ENCODE results near the gene SUMO3. TPM values are rescaled to one million over a fixed set of nuclear protein-coding genes. Genes with fewer than 3 reads are reported as not detected.
"Not testable (repeated sequence)": the region's sequence is repeated elsewhere in the genome, so short reads cannot be mapped to it uniquely, and the experiment has no call there.

SUMO3 gene
- total RNA-seq, 1 donor from 2014 or later = 51.9 TPM

- peak; percentile 78 for ATAC-seq
Observed at GRCh38 chr21:44846485-44847260, 28.8 kb upstream of the SUMO3 start.

GRCh38 chr21:44846224-44846484 lies 28.3 kb upstream of the SUMO3 start:
- no peak for ATAC-seq

GRCh38 chr21:44845418-44846223 lies 27.8 kb upstream of the SUMO3 start:
- ATAC-seq = peak; percentile 53

- no peak for ATAC-seq
Observed at GRCh38 chr21:44844256-44844655, 26.4 kb upstream of the SUMO3 start.

- no peak for ATAC-seq
Observed at GRCh38 chr21:44842721-44843445, 25.0 kb upstream of the SUMO3 start.

- no peak for ATAC-seq
Observed at GRCh38 chr21:44842087-44842486, 24.2 kb upstream of the SUMO3 start.

GRCh38 chr21:44840771-44841170 lies 22.9 kb upstream of the SUMO3 start:
- no peak for ATAC-seq

GRCh38 chr21:44838951-44839350 lies 21.1 kb upstream of the SUMO3 start:
- no peak for ATAC-seq

- ATAC-seq = peak; percentile 33
Observed at GRCh38 chr21:44838039-44838895, 20.4 kb upstream of the SUMO3 start.

GRCh38 chr21:44837537-44837936 lies 19.7 kb upstream of the SUMO3 start:
- ATAC-seq = peak; percentile 3

GRCh38 chr21:44836666-44837471 lies 19.0 kb upstream of the SUMO3 start:
- peak; percentile 77 for ATAC-seq

GRCh38 chr21:44836349-44836665 lies 18.4 kb upstream of the SUMO3 start:
- ATAC-seq = no peak

GRCh38 chr21:44835647-44835973 lies 17.7 kb upstream of the SUMO3 start:
- no peak for ATAC-seq

- ATAC-seq = no peak
Observed at GRCh38 chr21:44834951-44835646, 17.2 kb upstream of the SUMO3 start.

GRCh38 chr21:44834231-44834950 lies 16.5 kb upstream of the SUMO3 start:
- no peak for ATAC-seq

GRCh38 chr21:44833663-44834062 lies 15.8 kb upstream of the SUMO3 start:
- no peak for ATAC-seq

- ATAC-seq = not testable (repeated sequence)
Observed at GRCh38 chr21:44832516-44833255, 14.8 kb upstream of the SUMO3 start.

GRCh38 chr21:44831227-44831860 lies 13.5 kb upstream of the SUMO3 start:
- no peak for ATAC-seq

GRCh38 chr21:44829507-44830092 lies 11.7 kb upstream of the SUMO3 start:
- ATAC-seq = no peak

Data from esophagus mucosa (tissue), 1 donor.